ENCODE data around the gene TDRKH.

TDRKH gene

GRCh38 chr1:151823175-151823574 lies 32.9 kb upstream of the TDRKH start:
- DNase-seq (ENCODE audit: low spot score) = no peak

DNA sequence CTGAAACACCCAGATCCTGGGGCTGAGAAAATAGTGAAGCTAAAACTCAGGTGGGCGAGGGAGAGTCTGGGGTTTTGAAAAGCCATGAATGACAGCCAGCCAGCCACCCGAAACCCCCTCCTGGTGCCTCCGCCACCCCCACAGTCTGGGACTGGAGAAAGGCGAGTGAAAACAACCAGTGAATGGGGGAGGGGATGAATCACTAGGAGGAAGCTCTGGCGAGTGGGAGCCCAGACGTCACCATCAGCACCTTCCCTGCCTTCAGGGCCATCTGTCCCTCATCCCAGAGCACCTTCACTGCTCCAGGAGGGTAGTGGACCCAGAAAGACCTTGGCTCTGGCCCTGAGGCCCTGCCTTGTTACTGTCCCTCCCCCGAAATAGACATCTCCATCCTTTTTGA lies 32.1 kb upstream of the TDRKH start:
- DNase-seq (ENCODE audit: low spot score) = no peak

DNA sequence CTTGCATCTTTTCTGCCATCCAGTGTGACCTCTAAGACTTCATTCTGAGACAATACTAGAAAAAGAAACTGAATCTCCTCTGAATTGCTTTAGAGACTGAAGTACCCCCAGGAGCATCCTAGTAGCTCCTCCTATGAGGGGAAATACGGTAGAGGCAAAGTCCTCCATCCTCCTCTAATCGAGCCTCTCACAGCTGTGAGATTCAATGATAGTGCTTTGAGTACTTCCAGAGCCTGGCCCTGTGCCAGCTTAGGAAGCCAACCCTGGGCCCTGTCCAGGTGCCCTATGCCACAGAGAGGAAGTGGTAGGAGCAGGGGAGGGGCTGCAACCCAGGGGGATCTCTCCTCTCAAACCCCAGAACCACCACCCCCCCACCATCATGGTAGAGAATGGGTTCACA lies 30.6 kb upstream of the TDRKH start:
- DNase-seq (ENCODE audit: low spot score) = no peak

- DNase-seq (ENCODE audit: low spot score) = no peak
Observed at GRCh38 chr1:151819976-151820623, 29.8 kb upstream of the TDRKH start.

GRCh38 chr1:151819227-151819835 lies 29.0 kb upstream of the TDRKH start:
- no peak for DNase-seq (ENCODE audit: low spot score)

- DNase-seq (ENCODE audit: low spot score) = no peak
Observed at GRCh38 chr1:151817353-151817730, 27.0 kb upstream of the TDRKH start.

DNA sequence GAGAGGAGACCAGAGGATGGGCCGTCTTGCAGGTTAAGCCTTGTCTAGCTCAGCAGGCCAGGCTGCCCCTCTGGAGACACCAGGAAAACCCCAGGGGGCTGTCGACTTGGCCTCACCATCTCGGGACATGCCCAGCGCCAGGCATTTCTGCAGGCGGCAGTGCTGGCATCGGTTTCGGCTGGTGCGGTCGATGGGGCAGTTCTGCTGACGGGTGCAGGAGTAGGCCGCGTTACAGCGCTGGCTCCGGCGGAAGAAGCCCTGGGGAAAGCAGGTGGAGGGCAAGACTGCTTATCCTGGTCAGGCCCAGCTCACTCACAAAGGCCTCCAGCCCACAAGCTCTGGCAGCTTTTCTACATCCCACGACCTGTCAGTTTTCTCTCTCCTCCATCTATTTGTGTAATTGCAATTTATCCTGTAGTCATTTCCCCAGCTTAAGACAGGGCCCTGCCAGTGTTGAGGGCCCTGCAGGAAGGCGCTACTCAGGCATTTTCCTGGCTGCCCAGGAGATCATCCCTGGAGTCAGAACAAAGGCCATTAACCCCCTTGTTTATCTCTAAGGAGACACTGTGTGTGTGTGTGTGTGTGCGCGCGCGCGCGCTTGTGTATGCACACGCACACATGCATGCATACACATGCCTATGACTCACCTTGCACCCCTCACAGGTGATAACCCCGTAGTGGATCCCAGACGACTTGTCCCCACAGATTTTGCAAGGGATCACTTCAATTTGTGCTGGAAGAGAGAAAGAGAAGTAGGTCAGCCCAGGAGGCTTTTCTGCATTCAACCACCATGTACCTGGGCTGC lies 26.4 kb upstream of the TDRKH start:
- no peak for DNase-seq (ENCODE audit: low spot score)

DNA sequence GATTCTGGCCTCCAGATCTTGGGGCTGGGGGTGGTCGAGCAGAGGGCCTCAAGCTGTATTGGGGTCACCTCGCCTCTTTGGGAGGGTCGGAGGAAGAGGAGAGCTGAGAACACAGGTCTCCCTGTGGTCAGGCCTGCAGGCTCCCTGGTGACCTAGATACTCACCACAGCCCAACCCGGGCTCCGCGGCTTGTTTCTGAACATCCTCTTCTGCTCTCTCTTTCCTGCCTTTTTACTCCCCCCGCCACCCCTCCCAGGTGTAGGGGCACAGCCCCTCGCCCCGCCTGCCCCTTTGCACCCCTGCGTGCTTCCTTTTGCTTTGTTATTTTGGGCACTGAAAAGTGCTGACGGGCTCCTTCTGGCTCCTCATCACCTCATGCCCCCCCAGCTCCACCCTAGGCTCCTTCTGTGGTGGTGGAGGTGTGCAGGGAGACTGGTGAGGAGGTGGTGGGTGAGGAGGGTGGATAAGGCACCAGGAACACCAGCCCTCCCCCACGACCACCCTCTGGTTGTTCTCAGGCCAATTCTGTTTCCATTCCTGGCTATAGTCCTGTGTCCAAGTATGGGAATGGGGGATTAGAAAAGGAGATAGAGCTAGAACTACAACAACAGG lies 25.5 kb upstream of the TDRKH start:
- DNase-seq (ENCODE audit: low spot score) = no peak

DNA sequence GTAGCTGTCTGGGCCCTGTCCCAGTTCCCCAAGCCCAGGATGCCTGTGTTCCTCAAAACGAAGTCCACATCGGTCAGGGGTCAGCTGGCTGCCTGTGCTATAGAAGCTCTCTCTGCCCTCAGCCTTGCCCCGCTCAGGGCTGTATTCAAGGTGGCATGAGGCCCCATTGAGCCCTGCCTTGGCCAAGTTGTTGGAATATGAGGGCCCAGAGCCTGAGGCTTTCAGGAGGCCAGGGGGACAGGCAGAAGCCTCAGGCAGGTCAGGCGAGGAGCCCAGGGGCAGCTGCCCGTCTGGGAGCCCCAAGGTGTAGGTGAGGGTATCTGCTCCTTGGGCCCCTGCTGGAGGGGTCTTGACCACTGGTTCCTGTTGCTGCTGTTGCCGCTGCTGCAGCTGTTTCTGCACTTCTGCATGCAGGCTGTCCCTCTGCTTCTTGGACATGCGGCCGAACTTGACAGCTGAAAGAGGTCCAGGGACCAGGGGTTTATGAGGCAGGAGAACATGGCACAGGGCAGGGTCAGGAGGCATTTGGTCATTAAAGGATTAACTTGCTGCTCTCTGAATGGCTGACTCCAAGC lies 24.8 kb upstream of the TDRKH start:
- no peak for DNase-seq (ENCODE audit: low spot score)

- DNase-seq (ENCODE audit: low spot score) = no peak
Observed at GRCh38 chr1:151814426-151814825, 24.1 kb upstream of the TDRKH start.

DNA sequence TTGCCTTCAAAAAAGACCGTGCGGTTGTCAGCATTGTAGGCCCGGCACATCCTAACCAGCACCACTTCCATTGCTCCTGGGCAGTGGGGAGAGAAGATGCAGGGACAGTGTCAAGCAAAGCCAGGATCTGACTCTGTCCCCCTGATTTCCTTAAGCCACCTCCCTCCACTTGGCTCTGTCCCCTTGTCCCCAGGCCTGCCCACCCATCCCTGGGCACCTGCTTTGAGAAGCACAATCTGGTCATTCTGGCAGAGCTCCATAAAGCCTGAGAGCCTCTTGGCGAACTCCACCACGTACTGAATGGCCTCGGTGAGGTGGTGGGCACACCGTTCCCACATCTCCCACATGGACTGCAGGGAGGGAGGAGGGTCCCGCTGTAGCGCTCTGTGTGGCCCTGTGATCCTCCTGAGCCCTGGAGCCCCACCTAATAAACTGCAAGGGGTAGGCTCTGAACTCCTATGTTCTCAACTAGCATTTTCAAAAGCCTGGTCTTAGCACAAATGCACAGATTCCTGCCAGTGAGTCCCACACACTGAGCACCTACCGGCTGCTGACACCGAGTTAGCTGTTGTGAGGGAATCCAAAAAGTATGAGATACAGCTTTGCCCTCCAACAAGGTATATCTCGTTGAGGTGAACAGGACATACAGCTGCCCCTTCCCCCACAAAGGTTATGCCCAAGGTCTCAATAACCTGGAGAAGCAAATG lies 23.1 kb upstream of the TDRKH start:
- no peak for DNase-seq (ENCODE audit: low spot score)

GRCh38 chr1:151811181-151811580 lies 20.9 kb upstream of the TDRKH start:
- DNase-seq (ENCODE audit: low spot score) = peak; percentile 49

DNA sequence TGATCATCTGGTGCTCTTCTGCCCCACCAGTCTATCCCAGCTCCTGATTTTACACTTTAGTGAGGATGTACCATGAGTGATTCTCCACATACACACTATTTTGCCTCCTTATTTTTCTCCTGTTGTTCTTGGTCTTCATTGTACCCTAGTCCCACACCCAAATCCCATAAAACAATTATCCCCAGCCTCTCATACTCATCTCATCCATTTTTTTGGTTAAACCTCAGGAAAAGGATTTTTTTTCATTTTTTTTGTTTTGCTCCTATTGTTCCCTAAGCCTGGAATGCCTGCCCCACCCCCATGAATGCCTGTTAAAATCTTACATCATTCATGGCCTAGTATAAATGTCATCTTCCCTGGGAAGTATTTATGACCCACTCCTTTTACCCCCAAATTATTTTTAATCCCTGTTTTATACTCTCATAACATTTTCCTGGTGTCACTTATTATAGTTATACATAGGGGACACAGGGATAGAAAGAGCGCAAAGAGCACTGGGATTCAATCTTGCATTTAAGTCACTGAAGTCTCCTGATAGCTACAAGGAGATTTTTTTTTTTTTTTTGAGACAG lies 19.8 kb upstream of the TDRKH start:
- no peak for DNase-seq (ENCODE audit: low spot score)

DNA sequence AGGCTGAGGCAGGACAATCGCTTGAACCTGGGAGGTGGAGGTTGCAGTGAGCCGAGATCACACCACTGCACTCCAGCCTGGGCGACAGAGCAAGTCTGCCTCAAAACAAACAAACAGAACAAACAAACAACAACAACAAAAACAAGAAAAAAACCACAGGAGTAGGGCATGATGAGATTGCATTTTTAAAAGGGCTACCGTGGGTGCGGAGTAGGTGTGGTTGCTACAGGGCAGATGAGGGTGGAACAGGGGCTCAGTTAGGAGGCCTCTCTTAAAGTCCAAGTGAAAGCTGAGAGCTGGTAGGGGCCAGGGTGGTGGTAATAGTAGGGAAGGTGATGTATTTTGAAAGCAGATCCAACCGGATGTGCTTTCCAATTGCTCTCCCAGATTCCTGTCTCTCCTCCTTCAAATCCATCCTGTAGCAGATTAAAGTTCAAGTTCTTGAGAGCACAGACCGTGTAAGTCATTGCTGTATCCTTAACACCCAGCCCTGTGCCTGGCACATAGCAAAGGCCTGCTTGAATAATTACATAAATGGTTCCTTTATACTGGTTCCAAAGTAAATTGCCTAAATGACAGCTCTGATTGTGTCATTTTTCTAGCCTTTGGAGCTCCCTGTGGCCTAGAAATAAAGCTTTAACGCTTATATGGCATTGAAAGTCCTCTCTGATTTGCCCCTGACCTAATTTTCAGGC lies 19.1 kb upstream of the TDRKH start:
- no peak for DNase-seq (ENCODE audit: low spot score)

- DNase-seq (ENCODE audit: low spot score) = no peak
Observed at GRCh38 chr1:151807766-151808165, 17.5 kb upstream of the TDRKH start.

- DNase-seq (ENCODE audit: low spot score) = no peak
Observed at GRCh38 chr1:151807131-151807530, 16.8 kb upstream of the TDRKH start.

DNA sequence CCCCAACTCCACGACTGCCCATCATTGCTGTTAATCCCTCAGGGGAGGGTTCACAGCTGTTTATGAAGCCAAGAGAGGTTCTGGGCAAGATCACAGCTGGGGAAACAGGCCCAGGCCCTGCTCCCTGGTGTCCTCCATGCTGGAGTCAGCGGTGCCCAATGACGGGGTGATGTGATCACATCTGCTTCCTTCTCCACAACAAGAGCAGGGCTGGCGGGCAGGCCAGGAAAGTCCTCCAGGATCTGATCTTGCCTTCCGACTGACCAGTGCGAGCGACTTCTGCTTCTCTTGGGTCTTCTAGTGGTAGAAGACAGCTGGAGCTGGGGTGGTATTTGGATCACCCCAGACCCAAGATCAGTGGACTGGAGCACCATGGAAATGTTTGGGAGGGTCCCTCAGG lies 15.9 kb upstream of the TDRKH start:
- no peak for DNase-seq (ENCODE audit: low spot score)

DNA sequence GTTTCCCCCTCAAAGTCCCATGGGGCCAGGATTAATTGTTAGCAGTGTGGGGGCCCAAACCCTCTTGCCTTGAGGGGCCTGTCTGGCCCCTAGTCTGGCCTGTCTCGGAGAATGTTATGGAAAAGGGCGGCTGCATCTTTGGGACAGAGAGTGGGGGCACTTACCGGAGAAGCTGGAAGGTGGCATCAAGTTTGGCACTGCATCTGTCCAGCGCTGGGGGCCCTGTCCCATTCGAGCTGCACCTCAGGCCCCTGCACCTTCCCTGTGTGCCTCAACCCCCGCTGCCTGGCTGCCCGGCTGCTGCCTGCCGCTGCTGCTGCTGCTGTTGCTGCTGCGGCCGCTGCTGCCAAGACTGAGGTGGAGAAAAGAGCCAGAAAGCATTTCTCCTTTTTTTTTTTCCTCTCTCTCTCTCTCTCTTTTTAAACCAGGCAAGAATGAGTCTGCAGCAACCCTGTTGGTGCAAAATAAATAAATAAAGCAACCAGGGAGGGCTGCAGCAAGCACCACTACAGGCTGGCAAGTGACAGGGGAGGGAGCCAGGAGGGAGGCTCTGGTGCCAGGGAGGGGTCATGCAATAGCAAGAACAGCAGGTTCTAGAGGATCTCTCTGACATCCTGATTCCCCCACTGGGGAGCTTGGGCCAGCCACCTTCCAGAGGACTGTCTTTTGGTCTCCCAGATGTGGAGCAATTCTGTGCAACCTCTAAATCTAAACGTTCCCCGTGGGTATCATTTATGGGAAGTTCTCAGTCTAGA lies 14.9 kb upstream of the TDRKH start, which contains the start of gene LINGO4:
TSS of gene LINGO4 (minus strand) at position 354 of the 755 bp plus-strand sequence. CDS start 2,715 bp downstream, outside the sequence.
- no peak for DNase-seq (ENCODE audit: low spot score)

- DNase-seq (ENCODE audit: low spot score) = no peak
Observed at GRCh38 chr1:151803915-151804314, 13.6 kb upstream of the TDRKH start.

DNA sequence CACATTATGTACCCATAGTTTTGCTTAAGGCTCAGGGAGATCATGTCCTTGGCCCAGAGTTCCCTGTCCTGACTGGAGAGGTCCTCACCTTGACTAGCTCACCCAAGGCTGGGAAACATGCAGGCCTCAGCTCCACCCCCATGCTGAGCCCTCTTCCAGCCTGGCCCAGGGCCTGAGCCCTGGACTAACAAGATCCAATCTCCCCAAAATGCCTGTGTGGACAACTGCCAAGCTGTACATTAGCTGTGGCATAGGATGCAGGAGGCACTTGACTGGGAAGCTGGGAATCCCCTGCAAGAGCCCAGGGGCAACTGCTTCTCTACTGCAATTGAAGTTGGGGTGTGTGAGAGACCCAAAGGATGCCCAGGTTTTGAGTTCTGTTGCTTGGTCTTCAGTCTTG lies 12.9 kb upstream of the TDRKH start:
- no peak for DNase-seq (ENCODE audit: low spot score)

Data from AG20443 (cell line).